ENCODE results near the gene MYO16. TPM values are rescaled to one million over a fixed set of nuclear protein-coding genes. Genes with fewer than 3 reads are reported as not detected.

The MYO16 gene
- total and polyA plus RNA-seq, 2 donors (not counting 1 experiment from before 2014, with no cell fraction given) = under 0.01 to 0.01 TPM

- Histone ChIP-seq H2AFZ (ENCODE audit: low read length) (no peak overlapping the region), H3K36me3 (ENCODE audit: control insufficient read depth, insufficient read depth, low read length) (no peaks in the 10 kb centered on the region), H4K20me1 (ENCODE audit: control insufficient read depth, extremely low read depth, insufficient read depth, low read length) (no peaks in the 10 kb centered on the region), H3K4me3 (replicated peaks in 1 of 4; ENCODE audit: control extremely low read depth in 1 of 4, insufficient read depth in 1 of 4, low read depth in 3 of 4, low read length in 4 of 4) (no peak overlapping the region), H3K9me3 (ENCODE audit: control insufficient read depth, insufficient read depth, low read depth, low read length) (no peaks in the 10 kb centered on the region), H3K9ac (ENCODE audit: insufficient read depth, low read length) (no peak overlapping the region), H3K4me2 (ENCODE audit: extremely low read depth, insufficient read depth, low read length) (no peak overlapping the region), H3K27me3 (ENCODE audit: control insufficient read depth, insufficient read depth, low read length) (no peaks in the 10 kb centered on the region), H3K79me2 (ENCODE audit: control insufficient read depth, insufficient read depth, low read length) (no peaks in the 10 kb centered on the region), H3K4me1 (ENCODE audit: control insufficient read depth, extremely low read depth, insufficient read depth, low read length) (no peaks in the 10 kb centered on the region), H3K27ac (ENCODE audit: insufficient read depth, low read length) (no peak overlapping the region)
- no peak for DNase-seq (ENCODE audit: low read depth in 2 of 2)
- no peak for TF ChIP-seq EZH2 (IDR thresholded peaks at IDR 0.05; ENCODE audit: low read length, missing control alignments)
- TF ChIP-seq, protein P1, sequence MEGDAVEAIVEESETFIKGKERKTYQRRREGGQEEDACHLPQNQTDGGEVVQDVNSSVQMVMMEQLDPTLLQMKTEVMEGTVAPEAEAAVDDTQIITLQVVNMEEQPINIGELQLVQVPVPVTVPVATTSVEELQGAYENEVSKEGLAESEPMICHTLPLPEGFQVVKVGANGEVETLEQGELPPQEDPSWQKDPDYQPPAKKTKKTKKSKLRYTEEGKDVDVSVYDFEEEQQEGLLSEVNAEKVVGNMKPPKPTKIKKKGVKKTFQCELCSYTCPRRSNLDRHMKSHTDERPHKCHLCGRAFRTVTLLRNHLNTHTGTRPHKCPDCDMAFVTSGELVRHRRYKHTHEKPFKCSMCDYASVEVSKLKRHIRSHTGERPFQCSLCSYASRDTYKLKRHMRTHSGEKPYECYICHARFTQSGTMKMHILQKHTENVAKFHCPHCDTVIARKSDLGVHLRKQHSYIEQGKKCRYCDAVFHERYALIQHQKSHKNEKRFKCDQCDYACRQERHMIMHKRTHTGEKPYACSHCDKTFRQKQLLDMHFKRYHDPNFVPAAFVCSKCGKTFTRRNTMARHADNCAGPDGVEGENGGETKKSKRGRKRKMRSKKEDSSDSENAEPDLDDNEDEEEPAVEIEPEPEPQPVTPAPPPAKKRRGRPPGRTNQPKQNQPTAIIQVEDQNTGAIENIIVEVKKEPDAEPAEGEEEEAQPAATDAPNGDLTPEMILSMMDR (conservative IDR thresholded peaks at IDR 0.05 in 1 of 2, IDR thresholded peaks at IDR 0.05 in 1 of 2; ENCODE audit: low read depth in 1 of 2, low read length in 2 of 2) = no peak
These were observed 295.7 kb downstream of the MYO16 start for GRCh38 chr13:108925070-108925469.

DNA sequence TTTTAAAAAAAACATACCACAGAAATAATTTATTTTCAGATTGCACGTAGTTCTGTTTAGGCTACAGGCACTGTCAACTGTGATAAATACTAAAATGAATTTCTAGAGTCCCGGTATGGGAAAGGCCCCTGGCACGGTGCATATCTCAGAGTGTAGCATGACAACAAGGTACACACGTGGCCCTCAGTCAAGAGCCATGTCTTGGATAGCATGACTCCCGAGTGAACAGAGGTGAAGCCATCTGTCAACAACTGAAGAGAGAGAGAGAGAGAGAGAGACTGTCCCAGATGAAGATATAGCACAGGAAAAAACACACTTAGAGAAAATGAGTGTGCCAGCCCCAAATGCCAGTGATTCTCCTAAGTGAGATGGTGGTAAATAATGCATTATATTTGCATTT, 297.5 kb downstream of the MYO16 start:
- Histone ChIP-seq H3K79me2 (ENCODE audit: control insufficient read depth, insufficient read depth, low read length) (no peaks in the 10 kb centered on the region), H3K4me1 (ENCODE audit: control insufficient read depth, extremely low read depth, insufficient read depth, low read length) (no peaks in the 10 kb centered on the region), H3K36me3 (ENCODE audit: control insufficient read depth, insufficient read depth, low read length) (no peaks in the 10 kb centered on the region), H3K27ac (ENCODE audit: insufficient read depth, low read length) (no peak overlapping the region), H2AFZ (ENCODE audit: low read length) (no peak overlapping the region), H4K20me1 (ENCODE audit: control insufficient read depth, extremely low read depth, insufficient read depth, low read length) (no peaks in the 10 kb centered on the region), H3K9ac (ENCODE audit: insufficient read depth, low read length) (no peak overlapping the region), H3K4me2 (ENCODE audit: extremely low read depth, insufficient read depth, low read length) (no peak overlapping the region), H3K4me3 (replicated peaks in 1 of 4; ENCODE audit: control extremely low read depth in 1 of 4, insufficient read depth in 1 of 4, low read depth in 3 of 4, low read length in 4 of 4) (no peak overlapping the region), H3K9me3 (ENCODE audit: control insufficient read depth, insufficient read depth, low read depth, low read length) (no peaks in the 10 kb centered on the region), H3K27me3 (ENCODE audit: control insufficient read depth, insufficient read depth, low read length) (no peaks in the 10 kb centered on the region)
- TF ChIP-seq EZH2 (IDR thresholded peaks at IDR 0.05; ENCODE audit: low read length, missing control alignments) = no peak
- TF ChIP-seq, protein P1 (conservative IDR thresholded peaks at IDR 0.05 in 1 of 2, IDR thresholded peaks at IDR 0.05 in 1 of 2; ENCODE audit: low read depth in 1 of 2, low read length in 2 of 2) = no peak
- no peak for DNase-seq (ENCODE audit: low read depth in 2 of 2)

GRCh38 chr13:108927615-108928014, 298.2 kb downstream of the MYO16 start:
- no peaks in the 10 kb centered on the region for H3K9me3 ChIP-seq (ENCODE audit: control insufficient read depth, insufficient read depth, low read depth, low read length)
- H2AFZ ChIP-seq (ENCODE audit: low read length) = no peak overlapping the region
- TF ChIP-seq, protein P1 (conservative IDR thresholded peaks at IDR 0.05 in 1 of 2, IDR thresholded peaks at IDR 0.05 in 1 of 2; ENCODE audit: low read depth in 1 of 2, low read length in 2 of 2) = no peak
- TF ChIP-seq EZH2 (IDR thresholded peaks at IDR 0.05; ENCODE audit: low read length, missing control alignments) = no peak
- no peak overlapping the region for H3K4me3 ChIP-seq (replicated peaks in 1 of 4; ENCODE audit: control extremely low read depth in 1 of 4, insufficient read depth in 1 of 4, low read depth in 3 of 4, low read length in 4 of 4)
- no peak overlapping the region for H3K27ac ChIP-seq (ENCODE audit: insufficient read depth, low read length)
- H3K4me1 ChIP-seq (ENCODE audit: control insufficient read depth, extremely low read depth, insufficient read depth, low read length) = no peaks in the 10 kb centered on the region
- H3K9ac ChIP-seq (ENCODE audit: insufficient read depth, low read length) = no peak overlapping the region
- no peak for DNase-seq (ENCODE audit: low read depth in 2 of 2)
- no peaks in the 10 kb centered on the region for H4K20me1 ChIP-seq (ENCODE audit: control insufficient read depth, extremely low read depth, insufficient read depth, low read length)
- H3K4me2 ChIP-seq (ENCODE audit: extremely low read depth, insufficient read depth, low read length) = no peak overlapping the region
- no peaks in the 10 kb centered on the region for H3K27me3 ChIP-seq (ENCODE audit: control insufficient read depth, insufficient read depth, low read length)
- no peaks in the 10 kb centered on the region for H3K79me2 ChIP-seq (ENCODE audit: control insufficient read depth, insufficient read depth, low read length)
- no peaks in the 10 kb centered on the region for H3K36me3 ChIP-seq (ENCODE audit: control insufficient read depth, insufficient read depth, low read length)
